ENCODE measurements around the gene PCDH9.
"Not testable (repeated sequence)": the region's sequence is repeated elsewhere in the genome, so short reads cannot be mapped to it uniquely, and the experiment has no call there.

PCDH9 gene

GRCh38 chr13:66273011-66273410 lies 957.1 kb downstream of the PCDH9 start:
- TF ChIP-seq CTCF (IDR thresholded peaks at IDR 0.05; ENCODE audit: extremely low read depth, missing control alignments), result no peak
- DNase-seq (ENCODE audit: low spot score), result no peak

GRCh38 chr13:66266761-66267160 lies 963.4 kb downstream of the PCDH9 start:
- no peak for TF ChIP-seq CTCF (IDR thresholded peaks at IDR 0.05; ENCODE audit: extremely low read depth, missing control alignments)
- DNase-seq (ENCODE audit: low spot score), result no peak

- DNase-seq (ENCODE audit: low spot score), result no peak
- no peak for TF ChIP-seq CTCF (IDR thresholded peaks at IDR 0.05; ENCODE audit: extremely low read depth, missing control alignments)
Measured at GRCh38 chr13:66266348-66266747, 963.8 kb downstream of the PCDH9 start.

- DNase-seq (ENCODE audit: low spot score), result no peak
- no peak for TF ChIP-seq CTCF (IDR thresholded peaks at IDR 0.05; ENCODE audit: extremely low read depth, missing control alignments)
Measured at GRCh38 chr13:66265371-66265770, 964.8 kb downstream of the PCDH9 start.

- no peak for TF ChIP-seq CTCF (IDR thresholded peaks at IDR 0.05; ENCODE audit: extremely low read depth, missing control alignments)
- no peak for DNase-seq (ENCODE audit: low spot score)
Measured at GRCh38 chr13:66264971-66265370, 965.2 kb downstream of the PCDH9 start.

GRCh38 chr13:66262330-66262729 lies 967.8 kb downstream of the PCDH9 start:
- no peak for DNase-seq (ENCODE audit: low spot score)
- TF ChIP-seq CTCF (IDR thresholded peaks at IDR 0.05; ENCODE audit: extremely low read depth, missing control alignments), result no peak

GRCh38 chr13:66259426-66259825 lies 970.7 kb downstream of the PCDH9 start:
- DNase-seq (ENCODE audit: low spot score), result not testable (repeated sequence)

All from GM20000 (cell line).